ENCODE data around the gene EGFR.

The EGFR gene

DNA sequence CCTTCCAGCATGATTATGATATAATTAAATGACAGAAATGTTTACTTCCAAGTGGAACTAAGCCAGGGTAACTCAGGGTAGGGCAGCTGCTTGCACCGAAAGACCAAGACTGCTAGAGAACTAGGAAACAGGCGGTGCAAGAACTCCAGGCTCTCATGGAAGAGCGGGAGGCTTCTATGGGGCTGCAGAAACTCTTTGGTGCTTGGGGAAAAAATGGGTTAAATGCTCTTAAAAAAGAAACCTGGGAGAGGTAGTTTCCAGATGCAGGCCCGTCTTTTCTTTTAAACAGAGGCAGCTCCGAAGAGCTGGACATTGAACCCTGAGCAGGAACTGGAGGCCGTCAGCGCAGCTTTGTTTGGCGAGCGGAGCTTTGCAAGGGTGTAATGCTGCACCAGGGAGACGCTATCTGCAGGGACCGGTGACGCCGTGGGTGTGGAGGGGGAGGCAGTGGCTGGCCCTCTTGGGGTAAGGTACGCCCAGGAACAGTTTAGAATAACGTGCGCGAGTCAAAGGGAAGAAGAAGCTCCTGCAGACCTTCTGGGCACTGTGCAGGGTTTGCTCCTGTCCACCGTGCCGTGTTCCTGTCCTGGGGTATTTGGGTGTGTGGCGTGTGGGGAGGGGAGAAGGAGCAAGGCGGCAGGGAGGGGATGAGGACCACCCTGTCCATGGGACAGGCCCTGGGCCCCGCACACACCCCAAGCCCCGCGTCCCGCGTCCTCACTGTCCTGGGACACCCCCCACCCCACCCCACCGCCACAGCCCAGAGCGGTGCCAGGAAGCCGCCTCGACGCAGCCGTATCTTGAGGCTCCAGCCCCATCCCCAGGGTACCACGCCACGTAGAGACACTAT is 59.0 kb downstream of the EGFR start:
- no peak overlapping the region for H3K4me3 ChIP-seq (ENCODE audit: low read depth, low read length)
- H3K36me3 ChIP-seq: peaks cover 31% of the 10 kb centered on the region
- no peaks in the 10 kb centered on the region for H3K9me3 ChIP-seq
- peaks cover 85% of the 10 kb centered on the region for H3K4me1 ChIP-seq
- TF ChIP-seq, protein P1, sequence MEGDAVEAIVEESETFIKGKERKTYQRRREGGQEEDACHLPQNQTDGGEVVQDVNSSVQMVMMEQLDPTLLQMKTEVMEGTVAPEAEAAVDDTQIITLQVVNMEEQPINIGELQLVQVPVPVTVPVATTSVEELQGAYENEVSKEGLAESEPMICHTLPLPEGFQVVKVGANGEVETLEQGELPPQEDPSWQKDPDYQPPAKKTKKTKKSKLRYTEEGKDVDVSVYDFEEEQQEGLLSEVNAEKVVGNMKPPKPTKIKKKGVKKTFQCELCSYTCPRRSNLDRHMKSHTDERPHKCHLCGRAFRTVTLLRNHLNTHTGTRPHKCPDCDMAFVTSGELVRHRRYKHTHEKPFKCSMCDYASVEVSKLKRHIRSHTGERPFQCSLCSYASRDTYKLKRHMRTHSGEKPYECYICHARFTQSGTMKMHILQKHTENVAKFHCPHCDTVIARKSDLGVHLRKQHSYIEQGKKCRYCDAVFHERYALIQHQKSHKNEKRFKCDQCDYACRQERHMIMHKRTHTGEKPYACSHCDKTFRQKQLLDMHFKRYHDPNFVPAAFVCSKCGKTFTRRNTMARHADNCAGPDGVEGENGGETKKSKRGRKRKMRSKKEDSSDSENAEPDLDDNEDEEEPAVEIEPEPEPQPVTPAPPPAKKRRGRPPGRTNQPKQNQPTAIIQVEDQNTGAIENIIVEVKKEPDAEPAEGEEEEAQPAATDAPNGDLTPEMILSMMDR (IDR thresholded peaks at IDR 0.05; ENCODE audit: low read depth, low read length): no peak
- no peaks in the 10 kb centered on the region for H3K27me3 ChIP-seq
- no peak for DNase-seq

DNA sequence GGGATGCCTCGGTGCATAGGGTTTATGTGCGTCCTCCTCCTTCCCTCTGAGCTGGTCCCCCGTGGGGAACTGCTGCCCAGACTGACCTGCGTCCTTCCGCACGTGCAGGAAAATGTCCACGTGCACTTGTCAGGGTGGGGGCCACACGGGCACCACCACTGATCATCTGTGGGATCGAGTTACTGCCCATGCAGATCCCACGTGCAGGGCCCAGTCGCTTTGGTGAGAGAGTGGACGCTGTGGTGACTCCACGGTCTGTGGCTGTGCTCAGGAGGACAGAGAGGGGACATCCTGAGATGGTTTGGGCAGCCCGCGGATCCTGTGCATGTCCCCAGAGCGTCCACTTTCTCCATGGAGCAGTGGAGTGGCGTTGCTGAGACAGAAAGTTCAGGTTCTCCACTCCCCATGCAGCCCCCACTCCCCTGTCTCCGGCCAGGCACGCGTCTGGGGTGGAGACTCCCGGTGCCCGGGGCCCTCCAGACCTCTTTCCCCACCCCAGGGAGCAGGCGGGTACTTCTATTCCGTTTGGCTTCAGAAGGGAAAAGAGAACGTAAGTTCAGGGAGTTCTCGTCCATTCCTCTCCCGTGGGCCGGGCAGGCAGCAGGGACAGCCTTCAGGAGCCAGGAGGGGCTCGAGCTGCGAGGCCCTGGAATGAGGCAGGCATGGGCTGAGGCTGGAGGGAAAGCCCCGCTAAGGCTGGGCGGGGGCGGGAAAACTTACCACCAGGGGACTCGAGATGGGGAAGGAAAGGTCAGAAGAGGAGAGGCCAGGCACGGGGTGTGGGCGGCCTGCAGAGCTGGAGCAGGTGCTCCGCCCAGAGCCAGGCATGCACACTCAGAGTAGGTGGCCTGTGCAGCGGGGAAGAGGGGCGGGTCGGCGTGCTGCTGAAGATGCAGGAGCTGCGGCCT is 59.9 kb downstream of the EGFR start:
- TF ChIP-seq, protein P1 (IDR thresholded peaks at IDR 0.05; ENCODE audit: low read depth, low read length): no peak
- Histone ChIP-seq H3K4me3 (ENCODE audit: low read depth, low read length) (no peak overlapping the region), H3K4me1 (peaks cover 81% of the 10 kb centered on the region), H3K9me3 (no peaks in the 10 kb centered on the region), H3K27me3 (no peaks in the 10 kb centered on the region), H3K36me3 (peaks cover 38% of the 10 kb centered on the region)
- DNase-seq: peak; percentile 78

DNA sequence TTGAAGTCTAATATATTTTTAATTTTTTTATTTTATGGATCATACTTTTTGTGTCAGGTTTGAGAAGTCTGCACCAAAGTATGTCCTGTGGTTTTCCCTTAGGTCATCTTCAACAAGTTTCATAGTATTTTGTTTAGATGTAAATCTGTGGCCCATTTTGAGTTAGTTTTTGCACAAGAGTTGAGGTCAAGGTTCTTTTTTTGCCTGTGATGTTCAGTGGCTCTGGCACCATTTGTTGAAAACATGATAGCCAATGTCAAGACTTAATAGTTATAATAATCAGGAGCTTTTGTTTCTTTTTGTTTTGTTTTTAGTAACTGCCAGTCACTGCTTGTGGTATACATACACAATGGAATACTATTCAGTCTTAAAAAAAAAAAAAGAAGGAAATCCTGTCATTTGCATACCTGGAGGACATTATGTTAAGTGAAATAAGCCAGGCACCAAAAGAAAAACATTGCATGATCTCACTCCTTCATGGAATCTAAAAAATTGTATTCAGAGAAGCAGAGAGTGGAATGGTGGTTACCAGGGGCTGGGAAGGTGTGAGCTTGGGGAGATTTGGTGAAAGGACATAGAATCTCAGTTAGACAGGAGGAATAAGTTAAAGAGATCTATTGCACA is 61.3 kb downstream of the EGFR start:
- peaks cover 41% of the 10 kb centered on the region for H3K36me3 ChIP-seq
- H3K9me3 ChIP-seq: no peaks in the 10 kb centered on the region
- H3K27me3 ChIP-seq: no peaks in the 10 kb centered on the region
- H3K4me1 ChIP-seq: peaks cover 80% of the 10 kb centered on the region
- TF ChIP-seq, protein P1 (IDR thresholded peaks at IDR 0.05; ENCODE audit: low read depth, low read length): no peak
- DNase-seq: no peak
- H3K4me3 ChIP-seq (ENCODE audit: low read depth, low read length): no peak overlapping the region

DNA sequence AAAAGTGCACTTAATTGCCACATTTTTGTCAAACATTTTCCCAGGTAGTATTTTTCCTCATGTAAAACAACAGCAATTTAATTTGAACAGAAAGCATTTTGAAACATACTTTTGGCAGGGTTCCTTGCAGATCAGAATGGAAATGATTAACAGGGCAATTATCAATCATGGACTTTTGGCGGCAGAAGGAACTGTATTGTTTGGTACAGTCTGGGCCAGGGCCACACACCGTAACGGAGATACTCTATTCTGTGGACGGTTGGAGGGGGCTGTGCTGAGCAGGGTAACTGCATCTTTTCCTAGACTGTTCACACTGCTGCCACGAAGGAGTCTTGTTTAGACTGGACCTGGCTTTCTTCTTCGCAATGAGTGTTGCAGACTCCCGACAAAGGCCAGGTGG is 62.3 kb downstream of the EGFR start:
- peak; percentile 53 for DNase-seq
- H3K9me3 ChIP-seq: no peaks in the 10 kb centered on the region
- TF ChIP-seq, protein P1 (IDR thresholded peaks at IDR 0.05; ENCODE audit: low read depth, low read length): no peak
- H3K4me1 ChIP-seq: peaks cover 80% of the 10 kb centered on the region
- H3K36me3 ChIP-seq: peaks cover 46% of the 10 kb centered on the region
- peak overlapping the region; percentile 21 for H3K4me3 ChIP-seq (ENCODE audit: low read depth, low read length)
- H3K27me3 ChIP-seq: no peaks in the 10 kb centered on the region

DNA sequence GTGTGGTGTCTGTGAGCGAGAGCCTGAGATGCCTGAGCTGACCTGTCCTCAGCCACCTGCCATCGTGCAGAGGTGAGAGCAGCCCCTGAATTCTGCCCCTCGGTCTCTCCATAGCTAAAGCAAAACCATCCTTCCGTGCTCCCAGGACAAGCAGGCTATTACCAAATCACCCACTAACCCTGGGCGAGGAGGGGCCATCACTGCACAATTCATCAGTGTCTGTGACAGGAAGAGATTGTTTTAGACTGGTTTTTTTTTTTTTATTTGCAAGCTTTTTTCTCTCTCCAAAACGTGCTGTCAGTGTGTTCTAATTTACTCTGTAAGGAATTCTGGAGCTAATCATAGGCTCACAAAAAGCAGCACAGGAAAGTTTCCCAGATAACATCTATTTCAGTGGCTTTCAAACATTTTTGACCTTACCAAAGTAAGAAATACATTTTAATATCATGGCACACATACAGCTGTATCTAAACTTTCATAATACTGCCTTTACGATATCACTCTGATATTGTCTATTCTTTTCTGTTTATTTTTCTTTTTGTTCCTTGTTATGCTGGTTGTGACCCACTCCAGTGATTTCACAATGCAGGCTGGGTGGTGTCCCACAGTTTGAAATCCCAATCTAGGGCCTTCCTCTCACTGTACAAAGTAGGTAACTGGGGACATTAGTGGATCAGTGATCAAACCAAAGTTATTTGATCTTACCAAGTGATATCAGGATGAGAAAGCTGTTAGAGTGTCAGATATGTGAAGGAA is 62.8 kb downstream of the EGFR start:
- no peak for DNase-seq
- peaks cover 46% of the 10 kb centered on the region for H3K36me3 ChIP-seq

More for the DNA sequence above, 62.8 kb downstream of the EGFR start:
- H3K4me3 ChIP-seq (ENCODE audit: low read depth, low read length): peak overlapping the region; percentile 21
- H3K4me1 ChIP-seq: peaks cover 78% of the 10 kb centered on the region
- TF ChIP-seq, protein P1 (IDR thresholded peaks at IDR 0.05; ENCODE audit: low read depth, low read length): no peak
- no peaks in the 10 kb centered on the region for H3K9me3 ChIP-seq
- no peaks in the 10 kb centered on the region for H3K27me3 ChIP-seq
